GM10266 (cell line): Measurements from ENCODE around the gene C11orf21.

Experiments
- DNase-seq: peaks from one replicate; pipeline ENCODE4 v3.0.0; 2012; ENCODE audit errors: extremely low spot score
- CTCF ChIP-seq: IDR thresholded peaks from 2 replicates; pipeline ENCODE4 v1.5.1; 2012; ENCODE audit warnings: mild to moderate bottlenecking, low read depth; ENCODE audit not compliant: control insufficient read depth, insufficient read depth; ENCODE audit errors: missing control alignments

The C11orf21 gene

DNA sequence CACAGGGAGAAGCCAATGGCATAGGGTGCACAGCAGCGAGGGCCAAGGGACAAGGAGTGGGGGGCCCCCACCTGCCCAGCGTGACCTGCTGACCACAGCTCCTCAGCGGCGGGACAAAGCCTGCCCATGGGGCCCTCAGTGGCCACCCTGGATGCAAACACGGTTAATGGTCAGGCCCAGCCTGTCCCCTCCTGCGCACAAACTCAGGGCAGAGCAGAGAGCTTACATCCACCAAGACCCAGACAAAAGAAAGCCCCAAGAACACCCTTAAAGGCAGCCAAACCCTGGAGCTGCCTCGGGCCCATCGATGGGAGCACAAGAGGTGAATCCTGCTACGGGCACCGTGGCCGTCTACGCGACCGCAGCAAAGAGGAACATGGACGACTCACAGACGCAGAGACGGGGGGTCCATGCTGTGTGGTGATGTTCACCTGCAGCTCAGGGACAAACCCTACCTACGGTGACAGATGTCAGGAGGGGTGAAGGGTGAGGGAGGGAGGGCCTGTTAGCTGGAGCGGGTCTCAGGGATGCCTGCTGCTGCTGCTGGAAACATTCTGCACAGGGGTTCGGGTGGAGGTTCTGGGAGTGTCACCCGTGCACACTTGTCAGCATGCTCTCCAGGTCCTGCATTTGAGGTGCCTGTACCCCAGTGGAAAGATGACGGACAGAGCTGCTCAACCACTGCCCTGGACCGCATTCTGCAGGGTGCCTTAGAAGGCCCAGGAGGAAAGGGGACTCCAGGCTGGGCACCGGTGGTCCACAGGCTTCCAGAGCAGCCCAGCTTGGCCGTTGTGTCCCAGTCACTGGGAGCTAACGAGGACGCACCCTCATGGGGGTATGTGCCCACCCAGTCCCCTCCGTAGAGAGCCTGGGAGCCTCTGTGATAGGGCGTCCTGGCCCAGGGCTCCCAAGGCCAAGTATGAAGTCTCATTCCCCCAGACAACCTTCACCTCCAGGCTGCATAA is 42.9 kb downstream of the C11orf21 start:
- TF ChIP-seq CTCF = no peak
- no peak for DNase-seq

- no peak for TF ChIP-seq CTCF
These were observed 44.6 kb downstream of the C11orf21 start for GRCh38 chr11:2256951-2257700.

GRCh38 chr11:2256293-2256913 is 45.3 kb downstream of the C11orf21 start:
- peak; percentile 10 for DNase-seq
- TF ChIP-seq CTCF = no peak

More at GRCh38 chr11:2256951-2257700, 44.6 kb downstream of the C11orf21 start:
- DNase-seq = no peak

GRCh38 chr11:2252018-2252417 is 49.7 kb downstream of the C11orf21 start:
- no peak for DNase-seq
- no peak for TF ChIP-seq CTCF

DNA sequence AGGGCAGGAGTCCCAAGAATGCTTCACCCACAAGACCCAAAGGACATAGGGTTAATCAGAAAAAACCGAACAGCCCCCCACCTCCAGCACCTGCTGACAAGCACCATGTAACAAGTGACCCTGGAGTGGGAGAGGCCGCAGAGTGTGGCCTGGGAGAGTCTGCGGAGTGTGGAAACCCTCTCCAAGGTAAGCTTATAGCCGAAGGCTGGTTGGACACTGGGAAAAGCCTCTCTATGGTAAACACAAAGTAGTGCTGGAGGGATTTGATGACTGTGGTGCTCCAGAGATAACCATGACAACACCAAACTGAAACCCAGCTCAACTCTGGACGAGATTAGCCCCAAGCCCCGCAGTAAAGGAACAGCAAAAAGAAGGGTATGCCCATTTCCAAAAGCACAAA is 50.6 kb downstream of the C11orf21 start:
- DNase-seq = no peak
- no peak for TF ChIP-seq CTCF

GRCh38 chr11:2250485-2250884 is 51.2 kb downstream of the C11orf21 start:
- TF ChIP-seq CTCF = no peak
- no peak for DNase-seq
